ENCODE measurements around the gene MTG2.
"Not testable (repeated sequence)": the region's sequence is repeated elsewhere in the genome, so short reads cannot be mapped to it uniquely, and the experiment has no call there.

Gene MTG2

DNA sequence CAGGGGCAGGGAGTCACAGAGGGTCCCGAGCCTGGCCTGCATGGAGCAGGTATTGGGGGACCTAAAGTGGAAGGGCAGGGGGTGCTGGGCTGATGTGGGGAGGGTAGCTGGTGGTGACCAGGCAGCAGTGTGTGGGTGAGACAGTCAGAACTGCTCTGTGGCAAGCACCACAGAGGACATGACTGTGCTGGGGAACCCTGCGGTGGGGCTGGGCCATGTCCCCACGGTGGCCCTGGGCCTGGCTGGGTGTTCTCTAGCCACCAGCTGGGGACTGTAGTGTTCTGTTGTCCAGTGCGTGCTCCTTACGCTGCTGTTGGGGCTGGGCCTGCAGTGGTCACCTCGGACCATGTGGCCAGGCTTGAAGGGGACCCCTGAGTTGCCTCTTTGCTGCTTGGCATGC, 35.7 kb upstream of the MTG2 start:
- Histone ChIP-seq H3K27me3 (replicated peaks; ENCODE audit: insufficient read depth, low read length) (no peaks in the 10 kb centered on the region), H3K36me3 (replicated peaks; ENCODE audit: insufficient read depth, low read length) (no peaks in the 10 kb centered on the region)

GRCh38 chr20:62147528-62147927, 35.3 kb upstream of the MTG2 start:
- no peak overlapping the region for H2AFZ ChIP-seq (ENCODE audit: low read length)
- H3K4me1 ChIP-seq (ENCODE audit: low read length): peaks cover 9% of the 10 kb centered on the region
- peaks cover 12% of the 10 kb centered on the region; the same call in 1 of the 2 replicates for H4K20me1 ChIP-seq (ENCODE audit: insufficient read depth, low read length)
- H3K9me2 ChIP-seq (replicated peaks; ENCODE audit: insufficient read depth, low read length): no peaks in the 10 kb centered on the region
- no peak overlapping the region for H3K9ac ChIP-seq (ENCODE audit: low read length)
- no peak for DNase-seq
- H3K4me2 ChIP-seq (ENCODE audit: low read depth, low read length): no peak overlapping the region
- no peaks in the 10 kb centered on the region for H3K36me3 ChIP-seq (replicated peaks; ENCODE audit: insufficient read depth, low read length)
- peaks cover 83% of the 10 kb centered on the region for H3K79me2 ChIP-seq (ENCODE audit: low read length)
- H3K27me3 ChIP-seq (replicated peaks; ENCODE audit: insufficient read depth, low read length): no peaks in the 10 kb centered on the region
- no peaks in the 10 kb centered on the region for H3K9me3 ChIP-seq (replicated peaks; ENCODE audit: insufficient read depth, low read length)
- H3K27ac ChIP-seq (ENCODE audit: low read length): no peak overlapping the region
- peaks cover 6% of the 10 kb centered on the region; the same call in 1 of the 2 replicates for H3F3A ChIP-seq (ENCODE audit: insufficient read depth, low read length)
- H3K4me3 ChIP-seq (ENCODE audit: low read length): no peak overlapping the region
- TF ChIP-seq EZH2phosphoT487 (IDR thresholded peaks at IDR 0.05; ENCODE audit: low read length): no peak
- TF ChIP-seq, protein P1, sequence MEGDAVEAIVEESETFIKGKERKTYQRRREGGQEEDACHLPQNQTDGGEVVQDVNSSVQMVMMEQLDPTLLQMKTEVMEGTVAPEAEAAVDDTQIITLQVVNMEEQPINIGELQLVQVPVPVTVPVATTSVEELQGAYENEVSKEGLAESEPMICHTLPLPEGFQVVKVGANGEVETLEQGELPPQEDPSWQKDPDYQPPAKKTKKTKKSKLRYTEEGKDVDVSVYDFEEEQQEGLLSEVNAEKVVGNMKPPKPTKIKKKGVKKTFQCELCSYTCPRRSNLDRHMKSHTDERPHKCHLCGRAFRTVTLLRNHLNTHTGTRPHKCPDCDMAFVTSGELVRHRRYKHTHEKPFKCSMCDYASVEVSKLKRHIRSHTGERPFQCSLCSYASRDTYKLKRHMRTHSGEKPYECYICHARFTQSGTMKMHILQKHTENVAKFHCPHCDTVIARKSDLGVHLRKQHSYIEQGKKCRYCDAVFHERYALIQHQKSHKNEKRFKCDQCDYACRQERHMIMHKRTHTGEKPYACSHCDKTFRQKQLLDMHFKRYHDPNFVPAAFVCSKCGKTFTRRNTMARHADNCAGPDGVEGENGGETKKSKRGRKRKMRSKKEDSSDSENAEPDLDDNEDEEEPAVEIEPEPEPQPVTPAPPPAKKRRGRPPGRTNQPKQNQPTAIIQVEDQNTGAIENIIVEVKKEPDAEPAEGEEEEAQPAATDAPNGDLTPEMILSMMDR (IDR thresholded peaks at IDR 0.05; ENCODE audit: low read length): no peak
- no peak for TF ChIP-seq EZH2 (optimal IDR thresholded peaks at IDR 0.05; ENCODE audit: low read depth, low read length)

More for the DNA sequence above, 35.7 kb upstream of the MTG2 start:
- H3K4me1 ChIP-seq (ENCODE audit: low read length): peaks cover 9% of the 10 kb centered on the region
- TF ChIP-seq EZH2 (optimal IDR thresholded peaks at IDR 0.05; ENCODE audit: low read depth, low read length): no peak
- no peak for TF ChIP-seq EZH2phosphoT487 (IDR thresholded peaks at IDR 0.05; ENCODE audit: low read length)
- H3K9ac ChIP-seq (ENCODE audit: low read length): no peak overlapping the region
- H3K4me3 ChIP-seq (ENCODE audit: low read length): no peak overlapping the region
- DNase-seq: no peak
- no peaks in the 10 kb centered on the region for H3K9me3 ChIP-seq (replicated peaks; ENCODE audit: insufficient read depth, low read length)
- H4K20me1 ChIP-seq (ENCODE audit: insufficient read depth, low read length): peaks cover 13% of the 10 kb centered on the region
- peaks cover 83% of the 10 kb centered on the region for H3K79me2 ChIP-seq (ENCODE audit: low read length)
- no peak overlapping the region for H3K4me2 ChIP-seq (ENCODE audit: low read depth, low read length)
- no peak overlapping the region for H3K27ac ChIP-seq (ENCODE audit: low read length)
- H3F3A ChIP-seq (ENCODE audit: insufficient read depth, low read length): peaks cover 8% of the 10 kb centered on the region
- no peak overlapping the region for H2AFZ ChIP-seq (ENCODE audit: low read length)
- no peaks in the 10 kb centered on the region for H3K9me2 ChIP-seq (replicated peaks; ENCODE audit: insufficient read depth, low read length)

- not testable (repeated sequence) for H2AFZ ChIP-seq (ENCODE audit: low read length); H3K27ac ChIP-seq (ENCODE audit: low read length); H3K27me3 ChIP-seq (replicated peaks; ENCODE audit: insufficient read depth, low read length); H3F3A ChIP-seq (ENCODE audit: insufficient read depth, low read length); H3K36me3 ChIP-seq (replicated peaks; ENCODE audit: insufficient read depth, low read length); DNase-seq; H3K4me3 ChIP-seq (ENCODE audit: low read length); H3K4me2 ChIP-seq (ENCODE audit: low read depth, low read length); H3K9me3 ChIP-seq (replicated peaks; ENCODE audit: insufficient read depth, low read length); H3K9me2 ChIP-seq (replicated peaks; ENCODE audit: insufficient read depth, low read length); H3K9ac ChIP-seq (ENCODE audit: low read length); H3K4me1 ChIP-seq (ENCODE audit: low read length)
- H4K20me1 ChIP-seq (ENCODE audit: insufficient read depth, low read length): peaks cover 12% of the 10 kb centered on the region; the same call in 1 of the 2 replicates
- peaks cover 83% of the 10 kb centered on the region for H3K79me2 ChIP-seq (ENCODE audit: low read length)
Observed at GRCh38 chr20:62148383-62148782, 34.4 kb upstream of the MTG2 start.

DNA sequence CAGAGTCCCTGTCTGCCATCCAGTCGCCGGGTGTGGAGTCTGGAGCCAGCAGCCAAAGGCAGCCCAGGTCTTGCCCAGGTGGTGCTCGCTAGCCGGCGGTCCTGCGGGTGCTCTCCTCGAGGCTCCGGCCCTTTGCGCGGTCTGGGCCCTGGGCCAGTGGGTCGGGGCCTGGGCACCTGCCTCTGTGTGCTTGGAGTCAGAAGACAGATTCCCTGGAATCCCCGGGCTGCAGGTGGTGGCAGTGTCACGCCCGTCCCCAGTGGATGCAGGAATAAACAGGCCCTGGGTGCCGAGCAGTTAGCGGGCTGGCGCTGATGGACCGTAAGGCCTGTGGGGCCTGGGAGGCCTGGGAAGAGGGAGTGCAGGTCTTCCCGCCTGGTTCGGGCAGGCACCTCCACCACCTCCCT, 33.9 kb upstream of the MTG2 start:
- Histone ChIP-seq H3K4me1 (ENCODE audit: low read length) (peaks cover 9% of the 10 kb centered on the region), H3K4me3 (ENCODE audit: low read length) (no peak overlapping the region), H3K4me2 (ENCODE audit: low read depth, low read length) (no peak overlapping the region), H3K9me2 (replicated peaks; ENCODE audit: insufficient read depth, low read length) (no peaks in the 10 kb centered on the region), H3K9ac (ENCODE audit: low read length) (no peak overlapping the region), H2AFZ (ENCODE audit: low read length) (no peak overlapping the region), H3K79me2 (ENCODE audit: low read length) (peaks cover 84% of the 10 kb centered on the region), H3K36me3 (replicated peaks; ENCODE audit: insufficient read depth, low read length) (no peaks in the 10 kb centered on the region), H3K9me3 (replicated peaks; ENCODE audit: insufficient read depth, low read length) (no peaks in the 10 kb centered on the region), H3F3A (ENCODE audit: insufficient read depth, low read length) (peaks cover 6% of the 10 kb centered on the region; the same call in 1 of the 2 replicates), H3K27me3 (replicated peaks; ENCODE audit: insufficient read depth, low read length) (no peaks in the 10 kb centered on the region), H4K20me1 (ENCODE audit: insufficient read depth, low read length) (peaks cover 12% of the 10 kb centered on the region; the same call in 1 of the 2 replicates), H3K27ac (ENCODE audit: low read length) (no peak overlapping the region)
- TF ChIP-seq EZH2phosphoT487 (IDR thresholded peaks at IDR 0.05; ENCODE audit: low read length): no peak
- TF ChIP-seq, protein P1 (IDR thresholded peaks at IDR 0.05; ENCODE audit: low read length): no peak
- TF ChIP-seq EZH2 (optimal IDR thresholded peaks at IDR 0.05; ENCODE audit: low read depth, low read length): no peak
- DNase-seq: no peak

Measured in MM.1S (cell line).